ENCODE results near the gene PEX16. TPM values are rescaled to one million over a fixed set of nuclear protein-coding genes. Genes with fewer than 3 reads are reported as not detected.
"Not testable (repeated sequence)": the region's sequence is repeated elsewhere in the genome, so short reads cannot be mapped to it uniquely, and the experiment has no call there.

PEX16 gene
- total RNA-seq, 2 experiments from 2014 or later, result 34.8 to 43.5 TPM

- no peak overlapping the region for H3K27ac Mint-ChIP-seq
- H3K4me3 Mint-ChIP-seq, result no peak overlapping the region
- no peaks in the 10 kb centered on the region for H3K27me3 Mint-ChIP-seq
- H3K9me3 Mint-ChIP-seq, result no peaks in the 10 kb centered on the region
- no peak for DNase-seq
- peaks cover 5% of the 10 kb centered on the region for H3K36me3 Mint-ChIP-seq
- H3K4me1 Mint-ChIP-seq, result peaks cover 14% of the 10 kb centered on the region
These were observed 2.2 kb downstream of the PEX16 start for GRCh38 chr11:45915446-45915845.

- peaks cover 5% of the 10 kb centered on the region for H3K36me3 Mint-ChIP-seq
- peak overlapping the region; percentile 60 for H3K27ac Mint-ChIP-seq
- H3K4me1 Mint-ChIP-seq, result peaks cover 11% of the 10 kb centered on the region
- H3K27me3 Mint-ChIP-seq, result no peaks in the 10 kb centered on the region
- H3K4me3 Mint-ChIP-seq, result no peak overlapping the region
- DNase-seq, result no peak
- no peaks in the 10 kb centered on the region for H3K9me3 Mint-ChIP-seq
These were observed 3.6 kb downstream of the PEX16 start for GRCh38 chr11:45913942-45914635.

GRCh38 chr11:45913514-45913913, 4.2 kb downstream of the PEX16 start:
- no peak for DNase-seq
- Mint-ChIP-seq H3K27me3 (no peaks in the 10 kb centered on the region), H3K36me3 (peaks cover 5% of the 10 kb centered on the region), H3K4me1 (peaks cover 9% of the 10 kb centered on the region), H3K27ac (peak overlapping the region; percentile 60), H3K4me3 (no peak overlapping the region), H3K9me3 (no peaks in the 10 kb centered on the region)

- DNase-seq, result no peak
These were observed 7.1 kb downstream of the PEX16 start for GRCh38 chr11:45910623-45911022.

GRCh38 chr11:45909594-45910475, 7.8 kb downstream of the PEX16 start:
- H3K27ac Mint-ChIP-seq, result no peak overlapping the region
- H3K36me3 Mint-ChIP-seq, result peaks cover 3% of the 10 kb centered on the region
- no peaks in the 10 kb centered on the region for H3K27me3 Mint-ChIP-seq
- H3K4me1 Mint-ChIP-seq, result peaks cover 3% of the 10 kb centered on the region
- DNase-seq, result no peak
- no peaks in the 10 kb centered on the region for H3K9me3 Mint-ChIP-seq
- no peak overlapping the region for H3K4me3 Mint-ChIP-seq

More at GRCh38 chr11:45910623-45911022, 7.1 kb downstream of the PEX16 start:
- H3K4me3 Mint-ChIP-seq, result no peak overlapping the region
- peaks cover 5% of the 10 kb centered on the region for H3K36me3 Mint-ChIP-seq
- H3K4me1 Mint-ChIP-seq, result peaks cover 5% of the 10 kb centered on the region
- no peaks in the 10 kb centered on the region for H3K9me3 Mint-ChIP-seq
- H3K27ac Mint-ChIP-seq, result no peak overlapping the region
- no peaks in the 10 kb centered on the region for H3K27me3 Mint-ChIP-seq

- Mint-ChIP-seq H3K36me3 (no peaks in the 10 kb centered on the region), H3K4me1 (peaks cover 3% of the 10 kb centered on the region), H3K27ac (no peak overlapping the region)
These were observed 9.7 kb downstream of the PEX16 start for GRCh38 chr11:45907911-45908370.

GRCh38 chr11:45906965-45907611, 10.6 kb downstream of the PEX16 start, which contains the start of gene FREY1:
Gene FREY1 (minus strand): TSS chr11:45907271. CDS start chr11:45907245, 26 bp downstream.
- H3K36me3 Mint-ChIP-seq, result no peaks in the 10 kb centered on the region
- H3K4me3 Mint-ChIP-seq, result no peak within 1 kb of the TSS
- H3K4me1 Mint-ChIP-seq, result peaks cover 3% of the 10 kb centered on the region
- H3K27ac Mint-ChIP-seq, result no peak within 1 kb of the TSS
- no peak for DNase-seq
- H3K9me3 Mint-ChIP-seq, result no peaks in the 10 kb centered on the region
- no peaks in the 10 kb centered on the region for H3K27me3 Mint-ChIP-seq

More at GRCh38 chr11:45907911-45908370, 9.7 kb downstream of the PEX16 start:
- Mint-ChIP-seq H3K27me3 (no peaks in the 10 kb centered on the region), H3K4me3 (no peak overlapping the region), H3K9me3 (no peaks in the 10 kb centered on the region)
- DNase-seq, result no peak

- H3K4me3 Mint-ChIP-seq, result no peak overlapping the region
- peaks cover 3% of the 10 kb centered on the region for H3K4me1 Mint-ChIP-seq
- H3K27ac Mint-ChIP-seq, result no peak overlapping the region
- no peaks in the 10 kb centered on the region for H3K36me3 Mint-ChIP-seq
- H3K27me3 Mint-ChIP-seq, result peaks cover 2% of the 10 kb centered on the region
- no peaks in the 10 kb centered on the region for H3K9me3 Mint-ChIP-seq
- no peak for DNase-seq
These were observed 11.5 kb downstream of the PEX16 start for GRCh38 chr11:45906096-45906682.

- H3K27ac Mint-ChIP-seq, H3K27me3 Mint-ChIP-seq, H3K4me1 Mint-ChIP-seq, H3K36me3 Mint-ChIP-seq, DNase-seq, H3K9me3 Mint-ChIP-seq, H3K4me3 Mint-ChIP-seq: not testable (repeated sequence)
These were observed 12.1 kb downstream of the PEX16 start for GRCh38 chr11:45905576-45905975.

GRCh38 chr11:45905095-45905494, 12.6 kb downstream of the PEX16 start:
- H3K27me3 Mint-ChIP-seq, result peaks cover 11% of the 10 kb centered on the region
- peaks cover 7% of the 10 kb centered on the region for H3K4me1 Mint-ChIP-seq
- H3K27ac Mint-ChIP-seq, result no peak overlapping the region
- H3K4me3 Mint-ChIP-seq, result no peak overlapping the region
- H3K36me3 Mint-ChIP-seq, result no peaks in the 10 kb centered on the region
- DNase-seq, result no peak
- no peaks in the 10 kb centered on the region for H3K9me3 Mint-ChIP-seq

GRCh38 chr11:45904309-45904915, 13.3 kb downstream of the PEX16 start:
- no peak for DNase-seq
- Mint-ChIP-seq H3K27ac (no peak overlapping the region), H3K27me3 (peaks cover 11% of the 10 kb centered on the region), H3K4me1 (peaks cover 7% of the 10 kb centered on the region), H3K4me3 (no peak overlapping the region), H3K9me3 (no peaks in the 10 kb centered on the region), H3K36me3 (no peaks in the 10 kb centered on the region)

GRCh38 chr11:45902452-45903380, 15.0 kb downstream of the PEX16 start:
- Mint-ChIP-seq H3K27me3 (peaks cover 22% of the 10 kb centered on the region), H3K9me3 (no peaks in the 10 kb centered on the region), H3K27ac (no peak overlapping the region), H3K4me3 (no peak overlapping the region), H3K36me3 (no peaks in the 10 kb centered on the region), H3K4me1 (peaks cover 7% of the 10 kb centered on the region)
- no peak for DNase-seq

- Mint-ChIP-seq H3K27me3 (peaks cover 26% of the 10 kb centered on the region), H3K36me3 (no peaks in the 10 kb centered on the region), H3K4me1 (peaks cover 7% of the 10 kb centered on the region), H3K4me3 (no peak overlapping the region), H3K27ac (no peak overlapping the region), H3K9me3 (no peaks in the 10 kb centered on the region)
- no peak for DNase-seq
These were observed 16.1 kb downstream of the PEX16 start for GRCh38 chr11:45901626-45902025.

Data from activated naive CD8-positive, alpha-beta T cell treated with anti-CD3 and anti-CD28 coated beads for 36 hours (primary cell).